T1000 (cell line): Measurements from ENCODE around the gene ATP8A1.
"Not testable (repeated sequence)": the region's sequence is repeated elsewhere in the genome, so short reads cannot be mapped to it uniquely, and the experiment has no call there.

Experiments used
- DNase-seq: peaks from one replicate; lab custom pipeline; 2025; ENCODE audit warnings: mixed read lengths; lab: John Stamatoyannopoulos, UW

The ATP8A1 gene

DNA sequence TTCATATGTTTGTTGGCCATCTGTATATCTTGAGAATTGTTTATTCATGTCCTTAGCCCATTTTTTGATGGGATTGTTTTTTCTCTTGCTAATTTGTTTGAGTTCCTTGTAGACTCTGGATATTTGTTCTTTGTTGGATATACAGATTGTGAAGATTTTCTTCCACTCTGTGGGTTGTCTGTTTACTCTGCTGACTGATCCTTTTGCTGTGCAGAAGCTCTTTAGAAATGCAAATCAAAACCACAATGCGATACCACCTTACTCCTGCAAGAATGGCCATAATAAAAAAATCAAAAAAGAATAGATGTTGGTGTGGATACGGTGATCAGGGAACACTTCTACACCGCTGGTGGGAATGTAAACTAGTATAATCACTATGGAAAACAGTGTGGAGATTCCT, 189.1 kb downstream of the ATP8A1 start:
- not testable (repeated sequence) for DNase-seq

DNA sequence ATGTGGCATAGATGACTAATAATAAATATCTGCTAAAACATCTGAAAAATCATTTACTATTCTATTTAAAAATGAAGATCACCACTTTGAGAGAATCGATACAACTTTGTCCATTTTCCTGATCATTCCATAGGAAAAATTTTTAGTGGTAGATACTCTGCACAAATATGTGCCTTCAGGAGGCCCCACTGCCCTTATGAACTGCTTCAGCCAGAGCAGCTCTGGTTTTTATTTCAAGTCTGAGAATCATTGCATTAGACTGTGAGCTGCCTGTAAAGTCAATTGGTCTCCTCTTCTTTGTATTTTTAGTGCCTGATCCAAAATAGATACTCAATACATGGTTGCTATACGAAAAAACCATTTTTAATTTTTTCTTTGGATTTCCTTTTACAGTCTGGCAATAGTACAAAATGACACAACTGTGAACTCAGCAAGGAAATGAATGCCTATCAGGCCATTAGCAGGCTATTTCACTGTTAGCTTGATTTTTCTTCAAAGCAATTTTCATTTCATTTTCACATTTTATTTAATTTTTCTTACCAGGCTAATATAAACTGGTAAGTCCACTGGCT, 190.5 kb downstream of the ATP8A1 start:
- no peak for DNase-seq

DNA sequence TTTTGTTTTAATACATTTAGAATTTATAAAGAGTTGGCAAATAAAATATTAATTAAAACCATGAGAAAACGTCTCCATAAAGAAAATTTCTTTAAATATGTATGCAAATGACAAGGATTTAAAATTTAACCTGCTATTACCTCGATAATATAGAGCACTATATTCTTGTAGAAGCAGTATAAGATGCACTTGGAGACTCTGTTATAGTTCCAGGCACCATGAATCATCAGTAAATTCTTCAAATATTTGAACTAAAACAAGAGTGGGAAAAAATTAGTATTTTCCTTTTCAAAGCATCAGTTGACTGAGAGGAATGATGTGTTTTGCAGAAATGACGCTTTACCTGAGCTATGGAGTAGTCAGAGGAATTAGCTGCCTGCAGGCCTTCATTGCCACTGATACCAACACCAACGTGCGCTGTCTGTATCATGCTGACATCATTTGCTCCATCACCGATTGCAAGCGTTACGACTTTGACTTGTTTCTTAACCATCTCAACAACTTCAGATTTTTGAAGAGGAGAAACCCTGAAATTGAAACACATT, 192.3 kb downstream of the ATP8A1 start:
- no peak for DNase-seq

DNA sequence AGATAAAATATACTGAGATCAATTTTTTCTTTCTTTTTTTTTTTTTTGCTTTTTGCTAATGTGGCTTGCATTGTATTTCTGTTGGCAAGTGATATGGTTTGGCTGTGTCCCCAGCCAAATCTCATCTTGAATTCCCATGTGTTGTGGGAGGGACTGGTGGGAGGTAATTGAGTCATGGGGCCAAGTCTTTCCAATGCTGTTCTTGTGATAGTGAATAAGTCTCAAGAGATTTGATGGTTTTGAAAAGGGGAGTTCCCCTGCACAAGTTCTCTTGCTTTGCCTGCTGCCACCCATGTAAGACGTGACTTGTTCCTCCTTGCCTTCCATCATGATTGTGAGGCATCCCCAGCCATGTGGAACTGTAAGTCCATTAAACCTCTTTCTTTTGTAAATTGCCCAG, 195.7 kb downstream of the ATP8A1 start:
- DNase-seq: not testable (repeated sequence)

DNA sequence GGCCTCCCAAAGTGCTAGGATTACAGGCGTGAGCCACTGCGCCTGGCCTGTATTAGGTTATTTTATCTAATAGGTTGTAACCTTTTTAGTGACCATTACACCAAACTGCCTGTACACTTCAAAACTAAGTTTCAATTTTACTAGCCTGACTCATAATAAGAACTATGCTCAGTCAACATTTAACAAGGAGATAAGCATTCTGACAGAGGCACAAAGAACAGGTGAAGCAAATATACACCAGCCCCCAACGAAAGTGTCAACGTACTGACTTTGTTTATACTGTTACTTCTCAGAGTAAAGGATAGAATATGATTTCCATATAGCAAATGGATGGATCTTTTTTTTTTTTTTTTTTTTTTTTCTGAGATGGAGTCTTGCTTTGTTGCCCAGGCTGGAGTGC, 196.9 kb downstream of the ATP8A1 start:
- DNase-seq: no peak

DNA sequence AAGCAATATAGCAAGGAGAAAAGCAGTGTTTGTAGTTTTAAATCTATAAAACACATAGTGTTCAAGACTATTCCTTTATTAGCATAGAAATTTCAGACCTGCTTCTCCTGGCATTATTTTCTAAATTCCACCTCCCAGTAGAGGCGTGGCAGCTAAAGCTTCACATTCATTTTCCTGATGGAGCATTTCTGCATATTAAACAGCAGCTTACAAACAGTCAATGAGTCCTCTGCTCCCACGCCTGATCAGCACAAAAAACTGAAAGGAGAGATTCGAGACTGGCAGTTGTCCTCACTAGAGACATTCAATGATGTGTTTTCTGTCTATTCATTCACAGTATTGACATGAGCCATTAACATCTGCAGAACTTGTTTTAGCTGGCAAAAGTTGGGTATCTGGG, 198.2 kb downstream of the ATP8A1 start:
- no peak for DNase-seq

DNA sequence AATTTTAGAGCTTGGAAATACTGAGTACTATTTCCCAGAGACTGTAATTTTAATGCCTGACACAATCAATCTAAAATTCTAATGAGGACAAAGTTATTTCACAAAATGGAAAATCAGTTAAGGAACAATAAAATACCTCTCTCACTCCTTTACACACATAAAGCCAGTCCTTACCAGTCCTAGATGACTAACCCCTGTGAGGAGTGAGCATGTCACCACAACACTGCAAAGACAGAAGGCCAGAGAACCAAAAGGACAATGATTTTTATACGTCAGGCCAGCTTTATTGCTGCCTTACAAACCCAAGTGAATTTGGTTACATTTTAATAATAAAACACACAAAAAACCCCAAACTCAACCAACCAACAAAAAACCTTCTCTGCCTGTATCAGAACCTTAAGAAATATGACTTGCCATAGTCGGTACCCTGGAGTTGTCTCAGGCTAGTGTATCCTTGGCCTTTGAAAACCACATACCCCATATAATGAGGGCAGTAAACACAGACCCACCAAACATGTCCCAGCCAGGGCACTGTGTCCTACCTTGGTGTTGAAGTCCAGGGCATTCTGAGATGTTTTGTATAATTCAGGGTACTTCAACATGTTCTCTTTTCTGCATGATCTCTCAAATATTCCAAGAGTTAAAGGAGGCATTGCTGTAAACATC, 202.0 kb downstream of the ATP8A1 start:
- no peak for DNase-seq

DNA sequence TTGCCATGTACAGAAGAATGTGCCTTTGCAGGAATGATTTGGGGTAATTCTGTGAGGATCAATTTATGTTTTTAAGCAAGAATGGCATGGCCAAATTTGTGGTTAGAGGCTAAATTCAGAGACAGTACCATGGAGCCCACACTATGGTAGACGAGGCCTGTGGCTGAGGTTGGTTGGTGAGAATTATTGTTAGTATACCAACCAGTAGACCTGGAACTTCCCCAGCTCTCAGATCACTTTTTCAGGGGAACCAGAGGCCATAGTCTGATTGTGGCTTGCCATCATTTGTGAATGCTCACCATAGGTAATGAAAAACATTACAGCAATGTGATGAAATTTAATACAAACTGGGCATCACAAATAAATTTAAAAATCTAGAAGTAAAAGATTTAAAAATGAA, 203.3 kb downstream of the ATP8A1 start:
- no peak for DNase-seq

DNA sequence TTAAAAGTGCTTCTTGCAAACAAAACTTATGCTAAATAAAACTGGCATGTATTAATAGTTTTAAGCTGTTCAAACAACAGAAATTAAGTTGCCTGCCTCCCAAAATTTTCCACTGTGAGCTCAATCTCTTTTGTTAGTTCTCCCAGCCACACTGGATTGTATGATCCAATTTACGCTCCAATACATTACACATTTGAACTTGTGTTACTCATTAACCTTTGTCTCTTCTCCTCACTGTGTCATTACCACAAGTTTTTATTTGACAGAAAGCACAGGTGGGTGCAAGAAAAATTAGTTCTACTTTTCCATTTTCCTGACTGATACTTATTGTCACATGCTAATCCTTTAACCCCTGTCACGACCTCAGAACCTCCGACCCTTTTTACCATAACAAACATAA, 204.1 kb downstream of the ATP8A1 start:
- no peak for DNase-seq

DNA sequence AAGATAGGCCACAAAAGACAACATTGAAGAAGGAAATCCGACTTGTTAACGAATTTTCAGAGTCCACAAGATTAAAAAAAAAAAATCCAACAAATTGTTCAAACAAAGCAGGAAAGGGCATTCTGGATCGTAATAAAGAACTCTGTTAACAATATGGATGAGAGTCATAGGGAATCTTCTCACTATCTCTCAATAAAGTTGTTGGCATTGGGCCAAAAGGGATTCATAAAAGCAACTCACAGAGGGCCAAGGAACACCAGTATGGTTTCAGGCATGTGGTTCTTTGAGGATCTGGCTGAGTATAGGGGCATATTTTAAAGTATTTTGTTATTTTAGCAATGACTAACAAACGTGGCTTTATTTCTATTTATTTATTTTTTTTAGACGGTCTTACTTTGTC, 210.1 kb downstream of the ATP8A1 start:
- DNase-seq: no peak

DNA sequence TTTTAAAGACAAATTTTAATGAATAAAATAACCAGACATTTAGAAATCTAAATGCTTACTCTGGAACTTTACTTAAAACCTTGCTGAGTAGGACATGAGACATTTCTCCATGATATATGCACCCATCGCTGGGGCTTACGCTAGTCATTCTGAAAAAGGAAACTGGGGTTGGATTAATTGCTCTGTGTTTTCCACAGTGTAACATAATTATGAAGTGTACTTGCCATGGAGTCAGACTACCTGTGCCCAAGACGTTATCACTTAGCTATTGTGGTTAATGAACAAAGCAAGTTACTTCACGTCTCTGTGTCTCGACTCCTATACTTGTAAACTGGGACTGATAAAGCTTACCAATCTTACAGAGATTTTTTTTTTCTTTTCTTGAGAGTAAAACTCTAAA, 211.9 kb downstream of the ATP8A1 start:
- no peak for DNase-seq

DNA sequence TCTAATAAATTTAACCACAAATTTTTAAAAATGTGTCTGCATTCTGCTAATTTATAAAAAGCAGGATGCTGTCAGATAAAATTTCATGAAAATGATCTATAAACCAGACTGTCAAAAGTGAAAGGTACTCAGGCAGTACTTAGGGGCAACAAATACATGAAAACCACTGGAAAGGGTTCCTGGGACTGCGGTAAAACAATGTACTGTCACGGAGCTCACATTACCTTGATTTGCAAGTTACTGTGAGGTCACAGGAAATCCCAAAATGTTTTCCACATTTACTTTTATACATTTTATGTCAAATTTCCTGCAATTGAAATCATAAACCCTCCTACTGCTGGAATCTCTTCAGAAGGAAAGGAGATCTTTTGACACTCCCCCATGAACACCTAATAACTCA, 214.3 kb downstream of the ATP8A1 start:
- DNase-seq: no peak

DNA sequence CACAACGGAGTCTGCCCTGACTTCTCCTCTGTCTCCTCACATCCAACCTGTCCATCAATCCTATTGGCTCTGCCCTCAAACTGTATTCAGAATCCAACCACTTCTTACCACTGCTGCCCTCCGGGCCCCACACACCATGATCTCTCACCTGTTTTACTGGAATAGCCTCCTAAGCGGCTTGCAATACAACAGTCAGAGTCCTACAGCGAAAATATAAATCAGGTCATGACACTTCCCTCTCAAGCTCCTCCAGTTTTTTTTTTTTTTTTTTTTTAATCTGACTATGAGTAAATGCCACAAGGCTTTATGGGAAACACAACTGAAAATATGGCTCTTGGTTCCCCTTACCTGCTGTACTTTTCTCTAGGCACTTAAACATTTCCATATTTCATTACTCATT, 216.8 kb downstream of the ATP8A1 start:
- no peak for DNase-seq

DNA sequence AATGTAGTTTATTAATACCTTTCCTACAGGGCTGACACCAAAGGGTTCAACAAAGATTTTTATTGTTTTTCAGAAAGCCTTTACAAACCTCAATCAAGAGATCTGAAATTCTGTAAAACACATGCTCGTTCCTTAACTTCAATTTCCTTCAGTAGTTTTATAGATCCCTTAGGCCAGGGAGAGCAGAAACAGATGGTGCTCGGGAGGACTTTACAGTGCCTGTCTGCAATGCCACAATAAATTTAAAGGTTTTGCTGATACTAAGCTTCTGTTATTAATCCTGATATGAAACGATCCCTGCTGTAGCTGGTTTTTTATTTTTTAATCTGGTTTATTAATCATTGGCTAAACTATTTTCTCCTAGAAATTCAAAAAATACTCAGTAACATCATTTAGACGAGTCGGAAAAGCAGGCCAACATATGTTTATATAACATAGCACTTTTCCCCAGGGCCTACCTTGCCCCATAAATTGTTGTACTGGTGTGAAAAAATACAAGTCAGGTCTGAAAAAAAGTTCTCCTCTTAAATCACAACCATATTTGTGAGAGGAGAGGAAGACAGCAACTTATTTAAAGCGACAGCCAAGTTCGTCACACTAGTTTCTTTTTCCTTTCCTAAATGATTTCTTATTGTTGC, 219.9 kb downstream of the ATP8A1 start:
- DNase-seq: no peak

DNA sequence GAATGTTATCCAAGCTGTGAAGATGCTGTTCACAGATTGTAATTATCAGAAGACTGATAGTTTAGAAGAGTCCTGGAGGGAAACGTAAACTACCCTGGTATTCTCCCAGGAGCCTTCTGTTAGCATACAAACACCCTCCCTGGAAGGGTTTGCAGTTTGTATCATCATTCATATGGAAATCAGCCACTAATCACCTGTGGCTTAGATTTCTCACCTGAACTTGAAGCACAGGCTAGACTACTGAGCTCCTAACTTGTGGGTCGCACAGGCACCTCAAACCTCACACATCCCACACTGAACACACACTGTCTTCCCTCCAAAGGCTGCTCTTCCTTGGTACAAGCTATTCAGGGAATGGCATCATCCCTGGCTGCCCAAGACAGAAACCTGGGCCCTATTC, 228.9 kb downstream of the ATP8A1 start:
- no peak for DNase-seq

DNA sequence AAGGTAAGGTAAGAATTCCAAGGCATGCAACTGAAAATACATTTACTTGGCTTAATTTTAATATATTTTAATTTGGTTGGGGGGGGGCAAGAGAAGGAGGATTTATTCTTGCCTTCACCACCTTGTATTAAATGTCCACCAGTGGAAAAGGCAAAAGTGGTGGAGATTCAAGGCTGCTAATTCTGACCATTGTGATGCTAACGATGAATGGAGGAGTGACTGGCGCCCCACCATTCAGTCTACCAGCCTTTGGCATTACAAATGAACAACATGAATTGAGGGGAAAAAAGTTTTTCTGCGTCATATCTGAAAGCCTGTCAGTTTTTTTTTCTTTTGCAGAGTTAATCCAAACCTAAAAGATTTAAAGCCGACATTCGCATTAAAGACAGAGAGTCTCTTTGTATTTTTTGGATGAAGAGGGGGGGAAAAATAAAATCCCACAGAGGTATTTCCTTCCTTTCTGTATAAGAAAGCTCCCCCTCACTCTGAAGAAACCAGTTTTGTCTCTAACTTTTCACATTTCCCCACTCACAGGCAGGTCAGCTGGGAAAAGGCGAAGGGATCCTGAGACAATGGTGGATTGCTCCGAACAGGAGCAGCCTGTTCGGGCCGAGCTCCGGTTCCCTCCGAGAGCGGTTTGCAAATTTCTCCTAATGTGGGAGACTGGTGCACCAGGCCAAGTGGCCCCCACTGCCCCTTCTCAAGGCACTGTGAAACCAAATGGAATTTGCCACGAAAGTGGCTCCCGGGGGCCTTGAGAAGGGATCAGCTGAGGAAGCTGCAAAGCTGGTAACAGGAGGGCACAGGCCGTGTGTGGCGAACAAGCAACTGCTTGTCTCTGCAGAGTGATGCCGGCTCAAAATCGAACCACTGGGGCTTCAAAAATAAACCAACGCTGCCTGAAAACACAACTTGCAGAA, 231.5 kb downstream of the ATP8A1 start:
- DNase-seq: no peak

DNA sequence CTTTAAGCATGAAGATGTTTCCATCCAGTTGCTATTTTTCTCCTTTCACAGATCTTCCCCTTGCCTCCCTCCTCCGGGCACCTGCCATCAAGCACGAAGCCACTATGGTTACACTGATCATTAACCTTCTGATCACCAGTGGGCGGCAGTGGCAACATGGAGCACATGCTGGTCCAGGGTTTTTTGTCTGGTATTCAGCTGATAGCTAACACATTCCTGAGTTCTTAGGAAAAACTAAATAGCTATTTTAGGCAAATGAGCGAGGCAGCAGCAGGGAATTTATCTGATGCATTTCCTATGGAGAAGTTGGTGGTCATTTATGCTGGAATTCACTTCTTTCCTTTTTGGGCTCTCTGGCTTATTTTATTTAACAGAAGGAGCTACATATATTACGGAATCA, 236.8 kb downstream of the ATP8A1 start:
- DNase-seq: no peak

DNA sequence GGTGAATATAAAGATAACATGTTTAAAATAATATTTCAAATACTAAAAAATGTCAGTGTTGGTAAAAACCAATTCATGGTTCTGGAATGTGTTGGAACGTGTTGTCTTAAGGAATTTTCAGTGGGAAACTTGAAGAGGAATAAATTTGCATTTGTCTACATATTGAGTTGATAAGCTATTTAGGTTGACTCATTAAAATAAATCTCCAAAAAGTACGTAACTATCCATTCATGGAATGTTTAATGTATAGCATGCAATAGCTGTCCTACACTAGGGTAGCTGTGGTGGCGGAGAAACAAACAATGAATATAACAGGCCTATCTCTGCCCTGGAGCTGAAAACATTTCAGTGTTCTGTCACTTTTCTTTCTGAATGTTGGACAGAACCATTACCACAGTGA, 239.4 kb downstream of the ATP8A1 start:
- DNase-seq: no peak

DNA sequence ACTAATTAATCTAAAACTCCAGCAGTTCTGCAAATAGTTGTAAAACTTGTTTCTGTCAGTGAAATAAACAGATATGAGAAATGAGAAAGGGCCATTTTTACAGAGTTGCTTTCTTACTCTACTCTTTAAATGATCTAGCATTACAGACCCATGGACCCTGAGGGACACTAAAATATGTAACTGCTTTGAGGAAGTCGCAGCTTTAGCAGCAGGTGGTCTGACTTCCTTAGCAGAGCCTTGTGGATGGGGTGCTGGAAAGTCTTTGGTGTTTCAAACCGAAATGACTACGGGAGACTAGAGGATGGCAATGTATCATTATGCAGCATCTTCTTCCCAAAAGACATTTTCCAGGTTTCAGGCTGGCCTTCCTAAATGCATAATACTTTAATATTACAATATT, 240.9 kb downstream of the ATP8A1 start:
- DNase-seq: no peak

DNA sequence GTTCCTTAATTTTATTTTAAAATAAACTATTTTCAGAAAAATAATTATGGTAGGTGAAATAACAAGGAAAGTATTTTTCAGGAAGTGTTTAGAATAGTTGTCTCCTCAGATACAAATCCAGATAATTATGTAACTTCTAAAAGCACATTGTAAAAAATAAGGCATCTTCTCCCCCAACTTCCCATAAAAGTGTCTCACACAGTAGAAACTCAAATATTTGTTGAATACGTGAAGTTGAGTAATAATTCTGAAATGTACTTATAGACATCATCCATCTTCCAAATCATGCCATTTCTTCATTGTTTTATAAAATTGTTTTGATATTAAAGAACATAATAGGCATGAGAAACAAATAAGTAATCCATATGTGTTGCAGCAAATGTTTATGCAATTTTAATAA, 241.6 kb downstream of the ATP8A1 start:
- DNase-seq: no peak

DNA sequence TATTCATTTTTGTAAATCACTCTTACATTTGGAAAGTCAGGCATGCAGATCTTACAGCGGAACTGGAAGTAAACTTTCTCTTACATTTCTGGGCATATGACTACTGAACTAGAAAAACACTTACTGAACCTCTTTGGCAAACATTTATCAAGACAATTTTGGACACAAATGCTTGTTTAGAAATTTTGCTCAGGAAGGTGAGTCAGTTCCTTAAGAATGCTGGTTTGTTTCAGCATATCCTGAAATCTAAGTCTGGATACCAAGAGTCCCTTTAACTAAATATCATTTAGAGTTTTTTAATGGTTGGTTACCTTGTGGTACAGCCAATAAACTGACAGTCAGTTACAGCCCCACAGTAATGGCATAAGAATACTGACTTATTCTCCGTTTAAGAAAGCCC, 244.7 kb downstream of the ATP8A1 start:
- no peak for DNase-seq

DNA sequence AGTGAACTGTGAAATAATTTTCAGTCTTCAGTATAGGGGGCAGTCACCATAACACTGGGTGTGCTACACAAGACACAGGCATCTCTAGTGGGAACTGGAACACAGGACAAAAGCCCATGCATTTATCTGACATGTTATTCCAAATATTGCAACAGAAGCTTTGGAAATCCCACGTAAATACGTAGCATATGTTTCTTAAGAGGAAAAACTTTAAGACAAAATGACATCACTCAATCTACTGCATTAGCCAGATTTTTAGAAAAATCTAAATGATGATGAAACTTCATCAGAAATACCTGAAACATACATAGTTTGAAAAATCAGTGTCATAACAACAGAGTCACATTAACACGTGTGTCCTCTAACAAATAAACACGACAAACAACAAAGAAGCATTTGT, 245.1 kb downstream of the ATP8A1 start:
- no peak for DNase-seq
